HG03378 (cell line): ENCODE measurements around the gene KIF1B.
A peak's percentile ranks its signal among the peaks of the same experiment; 100 is the strongest.

Source experiments
- ATAC-seq: cut with Tn5 transposase; IDR thresholded peaks from one replicate; pipeline ENCODE4 v1.9.1; 2021; ENCODE audit warnings: mild to moderate bottlenecking, moderate library complexity; ENCODE audit not compliant: unreplicated experiment

KIF1B gene

DNA sequence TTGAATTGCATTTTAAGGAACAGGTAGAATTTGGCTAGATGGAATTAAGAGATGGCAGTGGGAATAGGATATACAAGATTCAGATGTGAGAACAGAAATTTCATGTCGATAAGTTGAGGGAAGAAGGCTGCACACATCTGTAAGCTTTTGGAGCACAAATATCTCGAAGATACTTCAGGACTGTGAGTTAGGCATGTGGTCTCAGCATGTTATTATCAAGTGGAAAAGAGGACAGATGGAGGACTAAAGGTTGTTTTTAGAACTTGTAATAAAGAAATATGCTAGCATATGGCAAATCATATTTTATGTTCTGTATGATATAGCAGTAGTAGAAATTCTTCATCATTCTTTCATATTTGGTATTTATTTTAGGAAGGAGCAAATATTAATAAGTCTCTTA is 61.5 kb downstream of the KIF1B start:
- ATAC-seq, result no peak

GRCh38 chr1:10272274-10272673 is 61.9 kb downstream of the KIF1B start:
- no peak for ATAC-seq

DNA sequence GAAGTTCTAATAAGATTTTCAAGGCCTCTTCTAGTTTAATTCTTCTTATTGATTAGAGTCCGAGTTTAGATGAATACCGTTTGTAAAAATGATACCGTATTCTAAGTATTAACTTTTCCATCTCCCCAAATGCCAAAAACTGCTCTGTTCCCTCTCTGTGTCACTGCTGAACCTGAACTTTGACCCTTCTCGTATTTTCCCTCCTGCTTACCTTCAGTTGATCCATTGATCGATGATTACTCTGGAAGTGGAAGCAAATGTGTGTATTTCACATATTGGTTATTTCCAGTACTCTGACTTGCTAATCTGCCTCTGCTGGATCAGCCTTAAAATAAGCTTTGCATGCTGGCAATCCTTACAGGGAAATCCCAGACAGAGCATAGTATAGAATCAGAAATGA is 68.5 kb downstream of the KIF1B start:
- ATAC-seq, result no peak

DNA sequence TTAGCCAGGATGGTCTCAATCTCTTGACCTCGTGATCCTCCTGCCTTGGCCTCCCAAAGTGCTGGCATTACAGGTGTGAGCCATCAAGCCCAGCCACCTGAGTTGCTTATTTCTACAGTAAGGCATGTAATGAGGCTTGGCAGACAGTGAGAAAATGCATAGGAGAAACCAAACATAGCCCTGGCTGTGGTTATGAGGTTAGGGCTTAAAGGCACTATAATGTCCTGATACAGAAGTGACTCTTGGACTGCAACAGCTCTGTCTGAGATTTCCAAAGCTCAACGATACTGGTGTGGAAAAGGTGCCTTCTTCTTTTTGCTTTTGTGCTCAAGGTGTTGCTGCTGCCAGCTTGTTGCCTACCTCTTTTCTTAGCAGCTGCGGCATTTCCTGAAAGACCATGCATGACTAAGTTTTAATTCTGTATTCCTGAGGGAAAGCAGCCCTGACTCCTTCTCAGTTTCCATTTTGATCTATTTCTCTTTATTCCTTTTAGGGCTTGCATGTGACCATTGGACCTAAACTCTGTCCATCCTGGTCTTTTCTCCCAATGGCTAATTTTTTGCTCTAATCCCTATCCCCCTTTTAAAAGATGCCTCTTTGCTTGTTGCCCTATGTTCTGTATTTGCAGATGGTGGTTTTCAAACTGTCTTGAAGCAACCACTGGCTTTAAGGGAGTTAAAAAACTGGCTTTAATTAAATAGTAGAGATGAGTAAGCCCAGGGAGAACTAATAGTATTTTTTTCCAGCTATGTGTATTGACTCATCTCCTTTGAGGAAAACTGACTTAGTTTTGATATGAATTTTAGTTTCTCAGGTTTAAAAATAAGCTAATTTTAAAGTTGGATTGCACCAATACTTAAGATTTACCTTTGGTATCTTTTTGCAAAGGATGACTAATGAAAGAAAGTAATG is 70.3 kb downstream of the KIF1B start:
- ATAC-seq, result no peak

DNA sequence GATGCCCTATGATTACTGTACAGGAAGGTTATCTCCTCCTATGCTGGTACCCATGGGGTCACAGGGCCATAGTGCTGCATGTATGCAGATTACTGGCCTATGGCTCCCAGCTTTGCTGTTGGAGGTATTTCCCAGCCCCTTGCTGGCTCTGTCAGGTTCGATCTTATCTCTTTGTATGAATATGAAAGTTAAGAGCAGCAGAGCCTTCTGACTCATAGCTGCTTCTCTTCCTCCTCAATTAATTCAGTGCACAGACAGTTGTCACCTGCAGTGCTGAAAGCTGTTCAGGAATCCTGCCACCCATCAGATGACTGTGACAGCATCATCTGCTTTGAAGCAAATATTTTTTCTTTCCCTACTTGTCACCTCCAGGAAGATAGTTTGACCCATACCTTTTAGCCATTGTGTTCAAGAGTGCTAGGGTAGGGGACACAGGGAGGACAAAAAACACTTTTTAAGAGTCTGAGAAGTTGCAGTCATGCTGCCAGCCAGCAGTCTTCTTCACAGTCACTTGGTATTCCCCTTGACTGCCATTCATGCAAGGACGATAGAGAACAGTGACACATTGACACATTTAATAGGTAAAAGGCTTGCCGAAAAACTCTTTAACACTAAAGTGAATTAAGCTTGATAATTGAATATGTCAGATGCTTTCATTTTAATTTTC is 73.1 kb downstream of the KIF1B start:
- peak; percentile 49 for ATAC-seq

GRCh38 chr1:10286244-10286643 is 75.9 kb downstream of the KIF1B start:
- no peak for ATAC-seq

- no peak for ATAC-seq
These were observed 76.8 kb downstream of the KIF1B start for GRCh38 chr1:10287023-10287645.

- no peak for ATAC-seq
These were observed 77.8 kb downstream of the KIF1B start for GRCh38 chr1:10288029-10288615.

- no peak for ATAC-seq
These were observed 81.3 kb downstream of the KIF1B start for GRCh38 chr1:10291705-10292104.

GRCh38 chr1:10292188-10292587 is 81.8 kb downstream of the KIF1B start:
- no peak for ATAC-seq

- no peak for ATAC-seq
These were observed 85.2 kb downstream of the KIF1B start for GRCh38 chr1:10295481-10296085.

DNA sequence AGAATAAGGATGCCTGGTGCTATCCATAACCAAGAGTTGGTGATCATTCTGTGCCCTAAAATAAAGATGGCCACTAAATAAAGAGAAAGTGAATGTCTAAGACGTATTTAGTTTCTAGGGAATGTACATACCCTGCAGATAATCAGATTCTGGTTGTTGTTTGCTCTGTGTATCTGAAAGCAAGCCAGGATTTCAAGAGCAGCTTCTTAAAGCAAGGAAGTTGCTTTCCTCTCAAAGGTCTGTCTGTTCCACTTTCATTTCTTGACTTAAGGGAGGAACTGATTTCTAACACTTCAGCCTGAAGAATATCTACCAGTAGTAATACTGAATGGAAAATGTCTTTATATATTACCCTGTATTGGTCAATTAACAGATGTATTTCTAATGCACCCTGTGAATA is 88.8 kb downstream of the KIF1B start:
- ATAC-seq, result no peak

GRCh38 chr1:10302416-10302815 is 92.0 kb downstream of the KIF1B start:
- ATAC-seq, result no peak

DNA sequence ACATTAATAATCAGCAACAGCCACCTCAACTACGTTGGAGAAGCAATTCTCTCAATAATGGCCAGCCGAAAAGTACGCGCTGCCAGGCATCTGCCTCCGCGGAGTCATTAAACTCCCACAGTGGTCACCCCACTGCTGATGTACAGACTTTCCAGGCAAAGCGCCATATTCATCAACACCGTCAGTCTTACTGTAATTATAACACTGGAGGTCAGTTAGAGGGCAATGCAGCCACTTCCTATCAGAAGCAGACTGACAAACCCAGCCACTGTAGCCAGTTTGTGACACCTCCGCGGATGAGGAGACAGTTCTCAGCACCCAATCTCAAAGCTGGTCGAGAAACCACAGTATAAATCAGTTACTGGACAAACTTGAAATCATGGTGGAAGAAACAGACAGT is 93.9 kb downstream of the KIF1B start:
- no peak for ATAC-seq

DNA sequence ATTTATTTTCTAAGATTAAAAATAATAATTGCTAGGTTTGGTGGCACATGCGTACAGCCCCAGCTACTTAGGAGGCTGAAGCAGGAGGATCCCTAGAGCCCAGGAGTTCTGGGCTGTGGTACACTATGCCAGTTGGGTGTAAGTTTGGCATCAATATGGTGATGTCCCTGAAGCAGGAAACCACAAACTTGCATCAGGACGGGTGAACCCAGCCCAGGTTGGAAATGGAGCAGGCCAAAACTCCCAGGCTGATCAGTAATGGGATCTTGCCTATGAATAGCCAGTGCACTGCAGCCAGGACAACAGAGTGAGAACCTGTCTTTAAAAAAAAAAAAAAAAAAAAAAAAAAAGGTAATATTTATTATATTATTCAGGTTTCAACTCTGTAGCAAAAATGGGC is 96.1 kb downstream of the KIF1B start:
- ATAC-seq, result no peak

DNA sequence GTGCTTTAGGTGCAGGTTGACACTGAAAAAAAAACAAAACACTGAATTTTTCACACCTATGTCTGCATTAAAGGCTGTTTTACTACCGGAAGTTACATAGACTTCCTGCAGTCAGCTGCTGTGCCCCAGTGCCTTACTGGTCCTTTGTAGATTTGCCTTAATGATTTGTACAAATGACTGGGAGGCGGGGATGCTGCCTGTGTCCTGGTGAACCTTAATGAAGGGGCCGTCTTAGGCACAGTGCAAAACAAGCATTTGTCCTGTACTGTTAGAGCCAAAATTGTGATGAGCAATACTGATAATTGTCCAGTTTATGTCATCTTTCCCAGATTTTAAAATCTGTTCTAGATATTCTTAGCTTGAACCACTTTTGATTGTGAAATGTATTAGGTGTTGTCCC is 97.6 kb downstream of the KIF1B start:
- no peak for ATAC-seq

DNA sequence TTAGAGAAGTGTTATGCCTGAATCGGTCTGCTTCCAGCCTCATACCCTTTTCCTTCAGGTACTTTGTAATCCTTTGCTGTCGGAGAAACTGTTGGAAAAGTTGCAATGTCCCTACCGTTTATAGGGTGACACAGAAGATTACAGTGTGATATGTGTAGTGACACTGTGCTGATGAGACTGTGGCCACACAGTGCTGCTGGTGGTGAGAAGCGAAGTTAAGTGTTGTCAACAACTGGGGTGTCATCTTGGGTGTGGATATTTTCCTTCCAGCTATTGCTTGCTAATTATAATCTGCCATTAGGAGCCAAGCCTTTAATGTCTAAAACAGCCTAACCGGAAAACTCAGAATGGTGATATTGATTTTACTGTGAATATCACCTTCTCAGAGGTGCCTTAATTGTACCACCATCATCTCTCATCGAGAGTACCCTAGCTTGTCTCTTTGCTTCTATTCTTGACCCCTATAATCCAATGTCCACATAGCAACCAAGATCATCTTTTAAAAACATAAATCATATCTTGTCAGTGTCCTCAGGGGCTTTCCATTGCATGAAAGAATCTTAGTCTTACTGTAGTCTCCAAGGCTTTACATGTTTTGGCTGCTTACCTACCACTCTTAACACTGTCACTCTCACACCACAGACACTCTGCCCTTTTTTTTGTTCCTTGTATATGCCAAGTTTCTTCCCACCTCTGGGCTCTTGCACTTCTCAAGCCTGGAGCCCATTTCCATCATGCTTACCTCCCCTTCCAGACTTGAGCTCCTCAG is 99.1 kb downstream of the KIF1B start:
- ATAC-seq, result no peak

DNA sequence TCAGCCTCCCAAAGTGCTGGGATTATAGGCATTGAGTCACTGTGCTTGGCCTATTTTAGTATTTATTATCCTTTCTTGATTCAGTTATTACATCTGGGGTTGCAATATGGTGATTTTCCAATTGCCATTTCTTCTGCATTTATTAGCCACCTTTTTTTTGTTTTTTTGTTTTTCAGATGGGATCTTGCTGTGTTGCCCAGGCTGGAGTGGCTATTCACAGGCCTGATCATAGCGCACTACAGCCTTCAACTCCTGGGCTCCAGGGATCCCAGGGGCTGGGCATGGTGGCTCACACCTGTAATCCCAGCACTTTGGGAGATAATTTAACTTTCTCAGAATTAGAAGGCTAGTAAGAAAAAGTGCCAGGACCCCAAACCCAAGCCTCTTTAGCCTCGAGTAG is 106.4 kb downstream of the KIF1B start:
- no peak for ATAC-seq

- no peak for ATAC-seq
These were observed 109.4 kb downstream of the KIF1B start for GRCh38 chr1:10319750-10320149.

DNA sequence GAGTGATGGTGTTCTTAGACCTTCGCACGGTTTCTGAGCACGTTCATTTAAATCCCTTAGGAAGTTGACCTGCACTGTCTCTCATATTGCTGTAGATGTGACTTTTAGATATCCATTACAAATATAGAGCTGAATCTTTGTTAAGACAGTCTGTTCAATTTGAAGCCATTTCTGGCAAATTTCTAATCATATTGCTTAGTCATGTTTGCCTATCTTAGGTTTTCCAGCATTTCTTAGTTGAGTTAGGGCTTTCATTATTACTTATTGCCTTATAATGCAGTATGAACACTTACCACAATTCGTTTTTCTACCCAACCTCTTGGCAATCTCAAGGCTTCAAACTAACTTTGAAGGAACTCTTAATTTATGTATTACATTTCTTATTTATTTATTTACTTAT is 110.0 kb downstream of the KIF1B start:
- no peak for ATAC-seq
